Panc1 (cell line): ENCODE measurements around the gene CCL5. TPM values are rescaled to one million over a fixed set of nuclear protein-coding genes. Genes with fewer than 3 reads are reported as not detected.

ENCODE experiments used
- ATAC-seq: fragments of 200-7000 bp; cut with Tn5 transposase; 2 replicates; pipeline ENCODE4 v1.9.1; 2020; ENCODE audit warnings: mild to moderate bottlenecking, moderate library complexity
- BruUV-seq: library from RNA; stranded (reverse); fragments of 400-500 nt; replicated peaks from 2 replicates; lab custom pipeline; 2021; lab: Mats Ljungman, UMichigan
- CTCF ChIA-PET: fragments of 300-600 bp; sonication (Branson Sonifier 250); formaldehyde crosslinking; loops from one replicate; lab custom pipeline; 2022; ENCODE audit warnings: antibody characterized with exemption; lab: Charles Lee
- POLR2A ChIA-PET: fragments of 300-600 bp; sonication (Branson Sonifier 250); formaldehyde crosslinking; loops from one replicate; lab custom pipeline; 2022; ENCODE audit warnings: antibody characterized with exemption; lab: Charles Lee
- DNase-seq: peaks from one replicate; pipeline ENCODE4 v3.0.0-alpha.2; 2010; ENCODE audit warnings: low read depth, low spot score
- H3K27ac ChIP-seq: 2 replicates; pipeline ENCODE4 v1.5.1; 2011; ENCODE audit warnings: mild to moderate bottlenecking, low read length, inconsistent platforms
- H3K27me3 ChIP-seq: fragments of 200-500 bp; sonication (Bioruptor generic); 2 replicates; pipeline ENCODE4 v1.6.0; 2014; ENCODE audit warnings: low read length, inconsistent platforms; ENCODE audit not compliant: control insufficient read depth, insufficient read depth
- H3K36me3 ChIP-seq: fragments of 200-500 bp; sonication (Bioruptor generic); 2 replicates; pipeline ENCODE4 v1.5.1; 2014; ENCODE audit warnings: inconsistent platforms, mild to moderate bottlenecking, low read length, moderate library complexity; ENCODE audit not compliant: control insufficient read depth, insufficient read depth
- H3K4me1 ChIP-seq: 2 replicates; pipeline ENCODE4 v1.5.1; 2011; ENCODE audit warnings: inconsistent platforms, mild to moderate bottlenecking, low read length, moderate library complexity; ENCODE audit not compliant: control insufficient read depth, insufficient read depth
- H3K4me3 ChIP-seq, 2 experiments: 2 replicates each; pipeline ENCODE4 v1.5.1; 2011 to 2012; ENCODE audit warnings: low read depth in 2 of 2, low read length in 2 of 2, mild to moderate bottlenecking in 2 of 2, inconsistent platforms in 1 of 2, moderate library complexity in 1 of 2
- H3K9me3 ChIP-seq: fragments of 200-500 bp; sonication (Bioruptor generic); 2 replicates; pipeline ENCODE4 v1.5.1; 2014; ENCODE audit warnings: low read depth, mild to moderate bottlenecking, inconsistent platforms, low read length, moderate library complexity; ENCODE audit not compliant: control insufficient read depth, insufficient read depth
- CTCF ChIP-seq: fragments of 450-650 bp; IDR thresholded peaks from 2 replicates; pipeline ENCODE4 v1.5.1; 2017; ENCODE audit warnings: mild to moderate bottlenecking
- POLR2AphosphoS5 ChIP-seq: IDR thresholded peaks from 2 replicates; pipeline ENCODE4 v1.6.1; 2012; ENCODE audit warnings: mild to moderate bottlenecking, low read depth, low read length, moderate library complexity
- REST ChIP-seq, 2 experiments: IDR thresholded peaks; 2 replicates each; pipeline ENCODE4 v1.6.1; 2011 to 2012; ENCODE audit warnings: low read depth in 2 of 2, control low read depth in 1 of 2, low read length in 1 of 2, mild to moderate bottlenecking in 1 of 2, moderate library complexity in 1 of 2; ENCODE audit not compliant: insufficient read depth in 1 of 2
- SIN3A ChIP-seq: IDR thresholded peaks from 2 replicates; pipeline ENCODE4 v1.6.1; 2012; ENCODE audit warnings: low read depth, mild to moderate bottlenecking, low read length, moderate library complexity, borderline replicate concordance; ENCODE audit not compliant: insufficient read depth
- TCF7L2 ChIP-seq: IDR thresholded peaks from 2 replicates; pipeline ENCODE4 v1.6.1; 2011; ENCODE audit warnings: mild to moderate bottlenecking, low read depth, low read length, inconsistent platforms
- in situ Hi-C: cut with HindIII; loops from 2 replicates; pipeline ENCODE4 v1.10.0; 2016; ENCODE audit warnings: low sequenced_read_pairs, low pct_unique_long_range_greater_than_20kb
- intact Hi-C: fragments of 100-400 bp; cut with micrococcal nuclease; formaldehyde crosslinking; loops from one replicate; pipeline ENCODE4 v1.10.0; 2022; ENCODE audit not compliant: unreplicated experiment
- total RNA-seq: library from RNA; stranded (reverse); gene quantifications from one replicate; pipeline ENCODE4 v1.2.1, GENCODE V29; 2021; ENCODE audit not compliant: unreplicated experiment

CCL5 gene
- total RNA-seq, 1 experiment from 2014 or later = 15.9 TPM

DNA sequence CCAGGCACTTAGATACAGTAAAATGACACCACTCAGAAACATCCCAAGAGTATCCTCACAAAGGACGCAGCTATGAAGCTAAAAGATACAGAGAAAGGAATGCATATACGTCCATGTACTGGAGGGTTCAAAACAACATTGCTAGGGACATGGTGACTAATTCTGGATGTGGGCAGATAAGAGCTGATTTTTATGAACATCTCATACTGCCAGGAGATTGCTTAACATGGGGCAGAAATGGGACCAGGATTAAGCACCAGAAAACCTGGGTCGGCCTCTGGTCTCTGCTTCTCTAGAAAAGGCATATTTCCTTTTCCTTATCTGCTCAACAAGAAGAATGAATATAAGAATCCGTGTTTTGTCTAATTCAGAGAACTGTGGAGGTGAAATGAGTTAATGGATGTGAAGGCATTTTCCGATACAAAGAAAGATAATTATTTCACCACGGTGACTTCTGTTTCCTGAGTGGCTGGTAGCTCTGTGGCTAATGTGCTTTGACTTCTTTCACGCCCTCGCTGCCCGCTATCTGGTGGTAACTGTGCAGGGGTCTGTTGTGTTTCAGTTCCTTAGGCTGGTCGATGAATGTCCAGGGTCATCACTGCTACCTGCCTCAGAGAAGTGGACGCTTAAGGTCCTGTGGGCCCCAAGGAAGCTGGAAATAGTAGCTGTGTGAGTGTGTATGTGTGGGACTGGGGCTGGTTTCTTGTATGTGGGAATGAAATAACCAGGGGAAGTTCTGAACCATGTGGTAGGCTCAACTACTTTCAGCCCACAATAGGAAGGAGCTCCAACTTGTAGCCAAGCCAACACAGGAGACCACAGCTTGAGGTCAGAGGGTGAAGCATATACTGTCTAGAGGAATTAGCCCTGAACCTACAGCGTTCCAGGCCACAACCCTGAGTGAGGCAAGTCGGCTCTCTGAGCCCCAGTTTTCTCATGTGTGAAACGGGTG, 15.8 kb upstream of the CCL5 start:
- DNase-seq (no peak), ATAC-seq (no peak)
- no TSS peak for BruUV-seq
- CTCF ChIA-PET = interaction anchor here (0.6 kb wide), 1 partner anchor 13 kb away, joined by 10 read pairs; no protein-coding TSS in a partner anchor
- no peaks in the 10 kb centered on the region for H3K36me3 ChIP-seq
- no peak for TF ChIP-seq CTCF
- TF ChIP-seq REST (IDR thresholded peaks at IDR 0.05; ENCODE audit: insufficient read depth in 1 of 2, low read depth in 2 of 2, low read length in 1 of 2) = no peak
- no peak for TF ChIP-seq SIN3A
- no peak for TF ChIP-seq POLR2AphosphoS5
- TF ChIP-seq TCF7L2 = no peak
- in situ Hi-C loops = no loop called here
- intact Hi-C loops = no loop called here
- POLR2A ChIA-PET = interaction anchor here (0.6 kb wide), 1 partner anchor 448 kb away, joined by 4 read pairs; no protein-coding TSS in a partner anchor
- H3K27me3 ChIP-seq = no peaks in the 10 kb centered on the region
- H3K4me1 ChIP-seq = no peaks in the 10 kb centered on the region
- H3K4me3 ChIP-seq = no peak overlapping the region
- no peaks in the 10 kb centered on the region for H3K9me3 ChIP-seq
- H3K27ac ChIP-seq = no peak overlapping the region

- ChIA-PET POLR2A (no interaction called here), CTCF (no interaction called here)
- Histone ChIP-seq H3K27me3 (no peaks in the 10 kb centered on the region), H3K36me3 (no peaks in the 10 kb centered on the region), H3K27ac (no peak overlapping the region), H3K4me3 (no peak overlapping the region), H3K4me1 (peaks cover 7% of the 10 kb centered on the region; the same call in 1 of the 2 replicates), H3K9me3 (no peaks in the 10 kb centered on the region)
- intact Hi-C loops = no loop called here
- in situ Hi-C loops = no loop called here
- ATAC-seq = no peak
- no TSS peak for BruUV-seq
- no peak for TF ChIP-seq REST (IDR thresholded peaks at IDR 0.05; ENCODE audit: insufficient read depth in 1 of 2, low read depth in 2 of 2, low read length in 1 of 2)
- no peak for TF ChIP-seq POLR2AphosphoS5
- TF ChIP-seq TCF7L2 = no peak
- no peak for TF ChIP-seq CTCF
- no peak for TF ChIP-seq SIN3A
- no peak for DNase-seq
Observed at GRCh38 chr17:35894206-35894605, 14.0 kb upstream of the CCL5 start.
